H1 (cell line): ENCODE results near the gene ABCC11. TPM values are rescaled to one million over a fixed set of nuclear protein-coding genes. Genes with fewer than 3 reads are reported as not detected.

Experiments used
- CTCF ChIA-PET: fragments of 300-600 bp; sonication (Branson Sonifier 250); formaldehyde crosslinking; loops from one replicate; lab custom pipeline; 2021; ENCODE audit not compliant: partially characterized antibody; lab: Charles Lee
- POLR2A ChIA-PET: fragments of 300-600 bp; sonication (Branson Sonifier 250); formaldehyde crosslinking; loops from one replicate; lab custom pipeline; 2021; ENCODE audit warnings: inconsistent platforms; ENCODE audit not compliant: partially characterized antibody; lab: Charles Lee
- DNase-seq, 2 experiments: peaks; one replicate each; pipeline versions ENCODE4 v3.0.0 to v3.0.0-alpha.2; 2010 to 2022; ENCODE audit warnings: low spot score in 2 of 2, low read depth in 1 of 2, mixed read lengths in 1 of 2
- FAIRE-seq: peaks from 2 replicates; lab custom pipeline; 2011; peaks lifted over from hg19 to GRCh38; lab: Jason Lieb, UNC
- H2AFZ ChIP-seq: 2 replicates; pipeline ENCODE4 v1.8.1; 2012; ENCODE audit warnings: low read length, inconsistent platforms
- H2AK5ac ChIP-seq: 2 replicates; pipeline ENCODE4 v1.6.1; 2013; ENCODE audit warnings: low read depth, low read length
- H2BK120ac ChIP-seq: replicated peaks from 2 replicates; pipeline ENCODE3; 2013; ENCODE audit warnings: low read depth, low read length, inconsistent platforms
- H2BK12ac ChIP-seq: 2 replicates; pipeline ENCODE4 v1.6.1; 2013; ENCODE audit warnings: low read depth, low read length
- H2BK15ac ChIP-seq: 2 replicates; pipeline ENCODE4 v1.6.1; 2013; ENCODE audit warnings: low read length
- H2BK20ac ChIP-seq: 2 replicates; pipeline ENCODE4 v1.6.1; 2013; ENCODE audit warnings: low read length
- H2BK5ac ChIP-seq: 2 replicates; pipeline ENCODE4 v1.6.1; 2013; ENCODE audit warnings: low read depth, low read length
- H3K14ac ChIP-seq: 2 replicates; pipeline ENCODE4 v1.6.1; 2013; ENCODE audit warnings: inconsistent platforms; ENCODE audit not compliant: insufficient read length
- H3K18ac ChIP-seq: 2 replicates; pipeline ENCODE4 v1.6.1; 2013; ENCODE audit warnings: low read length; ENCODE audit errors: extremely low read depth
- H3K23ac ChIP-seq: 2 replicates; pipeline ENCODE4 v1.6.1; 2013; ENCODE audit warnings: inconsistent platforms; ENCODE audit not compliant: insufficient read length
- H3K23me2 ChIP-seq: 2 replicates; pipeline ENCODE4 v1.6.1; 2013; ENCODE audit warnings: low read depth, low read length
- H3K27ac ChIP-seq: 2 replicates; pipeline ENCODE4 v1.6.1; 2011; ENCODE audit warnings: low read depth, low read length, inconsistent platforms
- H3K27me3 ChIP-seq, 4 experiments: replicated peaks in 1 of 4; 1 replicate in 1 of 4; 2 replicates in 3 of 4; pipeline versions ENCODE4 v1.6.1 to v1.8.1; 2011 to 2013; ENCODE audit warnings: low read length in 3 of 4, mild to moderate bottlenecking in 3 of 4, inconsistent platforms in 2 of 4, mixed read lengths in 2 of 4, moderate library complexity in 1 of 4; ENCODE audit not compliant: control insufficient read depth in 3 of 4, insufficient read depth in 3 of 4; ENCODE audit errors: extremely low read depth in 1 of 4
- H3K36me3 ChIP-seq, 4 experiments: 2 replicates each; pipeline versions ENCODE4 v1.6.1 to v1.8.1; 2011 to 2013; ENCODE audit warnings: mild to moderate bottlenecking in 4 of 4, low read length in 3 of 4, moderate library complexity in 2 of 4, control low read depth in 1 of 4, inconsistent platforms in 1 of 4; ENCODE audit not compliant: insufficient read depth in 4 of 4, control insufficient read depth in 2 of 4
- H3K4ac ChIP-seq: replicated peaks from 2 replicates; pipeline ENCODE3; 2013; ENCODE audit warnings: low read length, low read depth, mixed read lengths, inconsistent platforms; ENCODE audit not compliant: insufficient read length
- H3K4me1 ChIP-seq, 4 experiments: replicated peaks in 1 of 4; 1 replicate in 1 of 4; 2 replicates in 3 of 4; pipeline versions ENCODE4 v1.6.1 to v1.8.1; 2011 to 2013; ENCODE audit warnings: low read length in 3 of 4, inconsistent platforms in 2 of 4, mixed read lengths in 1 of 4; ENCODE audit not compliant: insufficient read depth in 4 of 4, control insufficient read depth in 3 of 4
- H3K4me2 ChIP-seq, 2 experiments: 2 replicates each; pipeline versions ENCODE4 v1.6.1 to v1.8.1; 2011 to 2013; ENCODE audit warnings: low read depth in 2 of 2, low read length in 2 of 2, control low read depth in 1 of 2, inconsistent platforms in 1 of 2, mild to moderate bottlenecking in 1 of 2; ENCODE audit not compliant: insufficient read depth in 1 of 2
- H3K4me3 ChIP-seq, 4 experiments: fragments of 200-600, 300-600 bp in 1 of 4; sonication (generic), shearing (Covaris generic), sonication (Bioruptor Twin) in 1 of 4; 2 replicates each; pipeline versions ENCODE4 v1.5.1 to v1.8.1; 2011 to 2016; ENCODE audit warnings: low read length in 4 of 4, low read depth in 3 of 4, control low read depth in 2 of 4, inconsistent platforms in 2 of 4, mild to moderate bottlenecking in 2 of 4, mixed read lengths in 1 of 4, moderate library complexity in 1 of 4; ENCODE audit not compliant: insufficient read depth in 2 of 4; ENCODE audit errors: extremely low read depth in 1 of 4
- H3K56ac ChIP-seq: replicated peaks from 2 replicates; pipeline ENCODE3; 2013; ENCODE audit warnings: low read depth, mild to moderate bottlenecking, mixed read lengths, low read length, inconsistent platforms; ENCODE audit not compliant: insufficient read length
- H3K79me1 ChIP-seq: 2 replicates; pipeline ENCODE4 v1.6.1; 2013; ENCODE audit warnings: low read depth, low read length, control low read depth
- H3K79me2 ChIP-seq, 2 experiments: 2 replicates each; pipeline versions ENCODE4 v1.6.1 to v1.8.1; 2012 to 2013; ENCODE audit warnings: low read length in 2 of 2, mild to moderate bottlenecking in 2 of 2, inconsistent platforms in 1 of 2; ENCODE audit not compliant: insufficient read depth in 2 of 2, control insufficient read depth in 1 of 2
- H3K9ac ChIP-seq, 4 experiments: replicated peaks in 1 of 4; 1 replicate in 1 of 4; 2 replicates in 3 of 4; pipeline versions ENCODE4 v1.6.1 to v1.8.1; 2011 to 2013; ENCODE audit warnings: low read depth in 3 of 4, low read length in 3 of 4, control low read depth in 2 of 4, mild to moderate bottlenecking in 2 of 4, moderate library complexity in 2 of 4, inconsistent platforms in 1 of 4; ENCODE audit errors: extremely low read depth in 1 of 4
- H3K9me3 ChIP-seq, 2 experiments: 2 replicates each; pipeline versions ENCODE4 v1.6.1 to v1.8.1; 2012 to 2013; ENCODE audit warnings: mild to moderate bottlenecking in 2 of 2, moderate library complexity in 2 of 2, control low read depth in 1 of 2, inconsistent platforms in 1 of 2, low read depth in 1 of 2, low read length in 1 of 2, mixed read lengths in 1 of 2; ENCODE audit not compliant: insufficient read depth in 2 of 2
- H4K20me1 ChIP-seq, 2 experiments: replicated peaks in 1 of 2; 2 replicates each; pipeline versions ENCODE3 to v1.8.1; 2011 to 2013; ENCODE audit warnings: inconsistent platforms in 2 of 2, low read length in 2 of 2, mild to moderate bottlenecking in 1 of 2; ENCODE audit not compliant: insufficient read depth in 2 of 2, control insufficient read depth in 1 of 2
- H4K5ac ChIP-seq: 2 replicates; pipeline ENCODE4 v1.6.1; 2013; ENCODE audit warnings: low read length, low read depth, mixed read lengths, inconsistent platforms; ENCODE audit not compliant: insufficient read length
- H4K8ac ChIP-seq: 2 replicates; pipeline ENCODE4 v1.8.0; 2013; ENCODE audit warnings: mild to moderate bottlenecking, moderate library complexity, low read length, inconsistent platforms; ENCODE audit not compliant: insufficient read depth; ENCODE audit errors: extremely low read depth
- H4K91ac ChIP-seq: replicated peaks from 2 replicates; pipeline ENCODE3; 2013; ENCODE audit warnings: low read length, mixed read lengths, inconsistent platforms; ENCODE audit not compliant: insufficient read length
- CEBPB ChIP-seq: IDR thresholded peaks from 2 replicates; pipeline ENCODE4 v1.6.1; 2012; ENCODE audit warnings: low read depth, low read length
- EGR1 ChIP-seq: IDR thresholded peaks from 2 replicates; pipeline ENCODE4 v1.6.1; 2011; ENCODE audit warnings: low read depth, low read length, borderline replicate concordance
- MAX ChIP-seq: IDR thresholded peaks from 2 replicates; pipeline ENCODE4 v1.6.1; 2012; ENCODE audit warnings: inconsistent platforms
- SIN3A ChIP-seq, 2 experiments: IDR thresholded peaks in 1 of 2; conservative IDR thresholded peaks in 1 of 2; 2 replicates each; pipeline ENCODE4 v1.6.1; 2011 to 2012; ENCODE audit warnings: low read length in 2 of 2, improper control_type of control experiment in 1 of 2, low read depth in 1 of 2, mild to moderate bottlenecking in 1 of 2
- WGBS, 2 experiments: shearing (Covaris generic) in 1 of 2; methylation state at CpG; one replicate each; pipeline versions ENCODE4 v1.1.6 to v1.1.7; 2013 to 2015; ENCODE audit warnings: low lambda C conversion rate in 2 of 2, mixed read lengths in 2 of 2, inconsistent platforms in 1 of 2, low coverage in 1 of 2, missing lambda C conversion rate in 1 of 2; ENCODE audit not compliant: insufficient replicate concordance in 2 of 2, insufficient coverage in 1 of 2, insufficient read length in 1 of 2; ENCODE audit errors: extremely low coverage in 1 of 2, missing lambda C conversion rate in 1 of 2; 5-methylcytosine and 5-hydroxymethylcytosine counted together
- polyA plus RNA-seq, 7 experiments: library from polyadenylated mRNA; depleted of rRNA in 3 of 7; stranded (reverse) in 5 of 7; unstranded in 2 of 7; fragments of >200 nt in 5 of 7; fragments of 200-250 nt in 2 of 7; gene quantifications; 1 replicate in 5 of 7; 2 replicates in 1 of 7; 4 replicates in 1 of 7; pipeline versions ENCODE4 v1.2.1 to v1.2.3, GENCODE V29; 2011 to 2013; ENCODE audit warnings: missing spikeins in 2 of 7, mixed read lengths in 2 of 7
- total RNA-seq: library from RNA; stranded (reverse); fragmentation: NEBNext Ultra II Directional; extraction: Animal tissue kit (Norgen Biotek cat#: 25700); gene quantifications from 2 replicates; pipeline ENCODE4 v1.2.1, GENCODE V29; 2021

The ABCC11 gene
- total and polyA plus RNA-seq, 2 of the 8 experiments (the other 6 are each of a cell fraction or from before 2014, with no cell fraction given): 0.06 TPM; not detected in 1

DNA sequence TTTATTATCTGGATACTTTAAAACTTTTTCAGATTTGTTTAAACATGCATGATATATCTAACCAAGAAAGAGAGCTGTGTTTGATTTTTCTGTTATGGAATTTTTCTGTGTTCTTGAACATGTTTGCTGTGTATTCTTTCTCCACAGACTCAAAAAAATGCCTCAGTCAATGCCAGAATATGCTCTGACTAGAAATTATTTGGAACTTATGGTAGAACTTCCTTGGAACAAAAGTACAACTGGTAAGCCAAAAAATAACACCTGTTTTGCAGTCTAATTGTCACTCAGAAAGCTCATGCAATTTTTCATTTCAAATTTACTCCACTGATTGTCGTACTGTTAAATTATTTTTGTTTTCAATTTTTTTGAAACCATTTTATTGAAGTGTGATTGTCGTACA, 15.3 kb upstream of the ABCC11 start:
- Histone ChIP-seq H2BK5ac (no peak overlapping the region), H3K4ac (no peak overlapping the region), H2BK12ac (no peak overlapping the region), H3K23me2 (no peaks in the 10 kb centered on the region), H4K20me1 (no peaks in the 10 kb centered on the region), H2BK15ac (no peak overlapping the region), H4K8ac (no peak overlapping the region), H2AFZ (no peak overlapping the region), H4K5ac (no peak overlapping the region), H3K9me3 (no peaks in the 10 kb centered on the region), H3K18ac (no peak overlapping the region), H3K4me2 (no peak overlapping the region), H3K56ac (no peak overlapping the region), H3K27me3 (no peaks in the 10 kb centered on the region), H2BK20ac (no peak overlapping the region), H3K27ac (no peak overlapping the region), H3K79me1 (no peaks in the 10 kb centered on the region), H3K23ac (no peak overlapping the region), H3K4me1 (no peaks in the 10 kb centered on the region), H4K91ac (no peak overlapping the region), H2BK120ac (no peak overlapping the region), H3K4me3 (no peak overlapping the region), H2AK5ac (no peak overlapping the region), H3K79me2 (no peaks in the 10 kb centered on the region), H3K14ac (no peak overlapping the region), H3K9ac (no peak overlapping the region), H3K36me3 (peaks cover 0 to 24% (median 18%) of the 10 kb centered on the region in 4 experiments; a peak in 7 of 8 replicates)
- 98% methylated on average over 2 of the region's 2 CpGs; no CpG with 5 or more reads in 1 of the 2 experiments for WGBS, 2 experiments
- ChIA-PET CTCF (no interaction called here), POLR2A (no interaction called here)
- TF ChIP-seq CEBPB (no peak), MAX (no peak), EGR1 (no peak), SIN3A (conservative IDR thresholded peaks at IDR 0.05 in 1 of 2, IDR thresholded peaks at IDR 0.05 in 1 of 2; ENCODE audit: low read depth in 1 of 2, low read length in 2 of 2) (no peak)
- DNase-seq (no peak), FAIRE-seq (no peak)
